Measurements from ENCODE around the gene DHRS11.

The DHRS11 gene

GRCh38 chr17:36591434-36592315, at the start of gene DHRS11:
Gene DHRS11, plus strand, starts transcription at chr17:36591879. Its CDS starts 131 bp downstream, at chr17:36592010.
- peak; percentile 99 for DNase-seq (ENCODE audit: low spot score)

- DNase-seq (ENCODE audit: low spot score), result no peak
Measured at GRCh38 chr17:36542755-36543154, 48.9 kb upstream of the DHRS11 start.

GRCh38 chr17:36544044-36544306, 47.7 kb upstream of the DHRS11 start:
- DNase-seq (ENCODE audit: low spot score), result no peak

GRCh38 chr17:36544307-36545076, 47.2 kb upstream of the DHRS11 start, which contains the start of gene GGNBP2:
Gene GGNBP2, plus strand, starts transcription at chr17:36544919. Its CDS starts 806 bp downstream, at chr17:36545725.
- peak; percentile 98 for DNase-seq (ENCODE audit: low spot score)

GRCh38 chr17:36545077-36545464, 46.6 kb upstream of the DHRS11 start:
- DNase-seq (ENCODE audit: low spot score), result no peak

- DNase-seq (ENCODE audit: low spot score), result peak; percentile 99
Measured at GRCh38 chr17:36545465-36546417, 45.9 kb upstream of the DHRS11 start.

GRCh38 chr17:36546418-36547093, 45.1 kb upstream of the DHRS11 start:
- DNase-seq (ENCODE audit: low spot score), result no peak

- DNase-seq (ENCODE audit: low spot score), result no peak
Measured at GRCh38 chr17:36547776-36548175, 43.9 kb upstream of the DHRS11 start.

GRCh38 chr17:36550491-36551417, 40.9 kb upstream of the DHRS11 start:
- DNase-seq (ENCODE audit: low spot score), result no peak

- DNase-seq (ENCODE audit: low spot score), result no peak
Measured at GRCh38 chr17:36553459-36553858, 38.2 kb upstream of the DHRS11 start.

GRCh38 chr17:36566081-36566480, 25.6 kb upstream of the DHRS11 start:
- DNase-seq (ENCODE audit: low spot score), result no peak

- no peak for DNase-seq (ENCODE audit: low spot score)
Measured at GRCh38 chr17:36575028-36575427, 16.7 kb upstream of the DHRS11 start.

GRCh38 chr17:36576793-36577192, 14.9 kb upstream of the DHRS11 start:
- DNase-seq (ENCODE audit: low spot score), result no peak

GRCh38 chr17:36578671-36579070, 13.0 kb upstream of the DHRS11 start:
- no peak for DNase-seq (ENCODE audit: low spot score)

- DNase-seq (ENCODE audit: low spot score), result no peak
Measured at GRCh38 chr17:36583787-36584186, 7.9 kb upstream of the DHRS11 start.

- DNase-seq (ENCODE audit: low spot score), result no peak
Measured at GRCh38 chr17:36586138-36586537, 5.5 kb upstream of the DHRS11 start.

GRCh38 chr17:36590082-36590481, 1.6 kb upstream of the DHRS11 start:
- DNase-seq (ENCODE audit: low spot score), result no peak

- DNase-seq (ENCODE audit: low spot score), result peak; percentile 72
Measured at GRCh38 chr17:36592316-36592715, 637 bp downstream of the DHRS11 start.

GRCh38 chr17:36592716-36593321, 1.1 kb downstream of the DHRS11 start:
- DNase-seq (ENCODE audit: low spot score), result no peak

Data from D341Med (cell line).